HG02981 (cell line): Measurements from ENCODE around the gene DQX1.
"Not testable (repeated sequence)": the region's sequence is repeated elsewhere in the genome, so short reads cannot be mapped to it uniquely, and the experiment has no call there.

Experiments used
- ATAC-seq: cut with Tn5 transposase; IDR thresholded peaks from one replicate; pipeline ENCODE4 v1.9.1; 2021; ENCODE audit warnings: mild to moderate bottlenecking, moderate library complexity; ENCODE audit not compliant: unreplicated experiment

DQX1 gene

GRCh38 chr2:74470742-74471141, 55.3 kb downstream of the DQX1 start:
- not testable (repeated sequence) for ATAC-seq
